ENCODE results near the gene PROSER3.

PROSER3 gene

DNA sequence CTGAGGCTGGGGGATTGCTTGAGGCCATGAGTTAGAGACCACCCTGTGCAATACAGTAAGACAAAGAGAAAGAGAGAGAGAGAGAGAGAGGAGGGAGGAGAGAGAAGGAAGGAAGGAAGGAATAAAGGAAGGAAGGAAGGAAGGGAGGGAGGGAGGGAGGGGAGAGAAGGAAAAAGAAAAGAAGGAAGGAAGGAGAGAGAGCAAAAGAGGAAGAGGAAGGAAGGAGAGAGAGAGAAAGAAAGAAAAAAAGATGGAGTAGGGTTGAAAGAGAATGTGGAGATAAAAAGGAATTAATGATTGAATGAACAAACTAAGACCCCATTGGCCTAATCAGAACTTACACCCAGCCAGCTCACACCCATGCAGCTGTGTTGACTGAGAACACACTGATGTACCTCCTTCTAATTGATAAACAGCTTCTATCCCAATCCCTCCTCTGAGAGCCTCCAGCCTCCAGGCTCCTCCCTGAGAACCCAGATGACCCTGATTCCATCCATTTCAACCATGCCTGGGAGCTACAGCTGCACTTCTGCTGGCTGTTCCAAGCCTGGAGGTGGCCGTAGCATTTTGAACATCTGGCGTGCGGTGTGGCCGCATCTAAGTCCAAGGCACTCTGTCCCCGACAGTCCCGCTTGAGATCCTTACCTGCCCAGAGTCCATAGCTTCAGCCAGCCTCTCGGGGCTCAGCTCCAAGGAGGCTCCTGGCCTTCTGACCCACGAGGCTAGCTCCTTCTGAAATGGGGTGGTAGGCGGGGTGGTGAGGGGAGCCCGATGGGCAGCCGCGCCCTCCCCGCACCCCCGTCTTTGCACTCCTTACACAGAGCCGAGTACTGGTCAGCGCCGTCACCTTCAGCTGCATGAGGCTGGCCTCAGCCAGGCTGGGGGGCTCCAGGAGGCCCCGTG lies 53.6 kb downstream of the PROSER3 start:
- Histone ChIP-seq H3K4me1 (ENCODE audit: control insufficient read depth, insufficient read depth, low read length) (no peaks in the 10 kb centered on the region), H3K27me3 (ENCODE audit: control insufficient read depth, insufficient read depth, low read length) (no peaks in the 10 kb centered on the region), H3K9ac (ENCODE audit: low read length) (no peak overlapping the region), H3K27ac (ENCODE audit: low read depth, low read length) (no peak overlapping the region), H3K4me3 (ENCODE audit: low read length) (no peak overlapping the region), H3K36me3 (ENCODE audit: control insufficient read depth, insufficient read depth, low read length) (no peaks in the 10 kb centered on the region)

DNA sequence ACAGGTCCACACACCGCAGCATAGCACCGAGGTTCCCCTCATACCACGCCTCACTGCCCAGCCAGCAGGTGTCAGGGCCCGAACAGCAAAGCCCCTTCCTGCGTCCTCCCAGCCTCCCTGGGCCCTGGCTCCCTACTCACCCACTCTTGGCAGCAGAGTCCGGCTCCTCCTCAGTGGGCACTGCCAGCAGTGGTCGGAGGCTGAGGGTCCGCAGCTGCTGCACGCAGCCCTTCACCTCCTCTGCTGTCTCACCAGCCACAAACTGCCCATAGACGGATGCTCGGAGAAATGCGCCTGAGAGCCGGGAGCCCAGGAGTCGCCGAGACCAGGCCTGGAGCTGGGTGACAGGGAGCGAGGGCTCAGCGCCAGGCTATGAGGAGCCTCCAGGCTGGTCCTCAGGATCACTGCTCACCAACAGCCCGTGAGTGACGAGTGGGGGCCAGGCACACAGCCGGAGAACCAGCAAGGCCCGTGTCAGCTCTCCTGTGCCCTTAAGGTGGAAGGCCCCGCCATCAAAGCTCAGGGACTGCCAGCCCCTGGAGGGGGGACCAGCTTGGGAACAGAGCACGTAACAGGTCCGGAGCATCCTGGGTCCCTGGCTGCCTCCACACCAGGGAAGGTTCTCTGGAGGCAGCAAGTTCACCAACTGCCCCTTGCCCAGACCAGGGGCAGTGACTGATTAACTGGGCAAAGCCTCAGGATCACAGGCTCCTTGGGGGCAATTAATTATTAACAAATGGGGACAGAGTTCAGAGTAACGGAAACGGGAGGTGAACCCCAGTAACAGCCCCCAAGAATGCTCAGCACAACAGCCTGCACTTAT lies 54.5 kb downstream of the PROSER3 start, which contains the start of gene PRODH2:
Gene PRODH2, minus strand, starts transcription at position 626 of the 823 bp plus-strand sequence. Its CDS starts 40 bp downstream, at position 586.
- Histone ChIP-seq H3K4me1 (ENCODE audit: control insufficient read depth, insufficient read depth, low read length) (no peaks in the 10 kb centered on the region), H3K9ac (ENCODE audit: low read length) (no peak within 1 kb of the TSS), H3K4me3 (ENCODE audit: low read length) (no peak within 1 kb of the TSS), H3K27me3 (ENCODE audit: control insufficient read depth, insufficient read depth, low read length) (no peaks in the 10 kb centered on the region), H3K27ac (ENCODE audit: low read depth, low read length) (no peak within 1 kb of the TSS), H3K36me3 (ENCODE audit: control insufficient read depth, insufficient read depth, low read length) (no peaks in the 10 kb centered on the region)

DNA sequence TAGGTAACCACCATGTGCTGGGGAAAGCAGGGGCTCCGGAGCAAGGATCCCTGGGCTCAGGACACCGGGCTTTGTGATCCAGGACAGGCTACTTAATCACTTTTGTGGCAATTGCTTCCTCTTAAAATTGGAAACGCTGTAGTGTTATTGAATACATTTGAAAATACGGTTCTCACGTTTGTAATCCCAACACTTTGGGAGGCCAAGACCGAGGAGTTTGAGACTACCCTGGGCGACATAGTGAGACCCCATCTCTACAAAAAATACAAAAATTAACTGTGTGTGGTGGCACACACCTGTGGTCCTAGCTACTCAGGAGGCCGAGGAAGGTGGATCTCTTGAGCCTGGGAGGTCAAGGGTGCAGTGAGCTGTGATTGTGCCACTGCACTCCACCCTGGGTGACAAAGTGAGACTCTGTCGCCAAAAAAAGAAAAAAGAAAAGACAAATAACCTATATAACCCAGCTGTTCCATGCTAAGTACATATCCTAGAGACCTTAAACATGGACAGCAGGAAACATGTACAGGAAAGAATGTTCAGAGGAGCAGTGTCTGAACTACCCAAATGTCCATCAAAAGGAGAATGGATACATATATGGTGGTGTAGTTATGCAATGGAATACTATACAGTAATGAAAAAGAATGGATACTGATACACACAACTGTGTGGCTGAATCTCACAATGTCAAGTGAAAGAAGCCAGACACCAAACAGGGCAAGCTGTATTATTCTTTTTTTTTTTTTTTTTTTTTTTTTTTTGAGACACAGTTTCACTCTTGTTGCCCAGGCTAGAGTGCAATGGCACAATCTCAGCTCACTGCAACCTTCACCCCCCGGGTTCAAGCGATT lies 55.3 kb downstream of the PROSER3 start:
- Histone ChIP-seq H3K4me1 (ENCODE audit: control insufficient read depth, insufficient read depth, low read length) (no peaks in the 10 kb centered on the region), H3K36me3 (ENCODE audit: control insufficient read depth, insufficient read depth, low read length) (no peaks in the 10 kb centered on the region), H3K9ac (ENCODE audit: low read length) (no peak overlapping the region), H3K4me3 (ENCODE audit: low read length) (no peak overlapping the region), H3K27ac (ENCODE audit: low read depth, low read length) (no peak overlapping the region), H3K27me3 (ENCODE audit: control insufficient read depth, insufficient read depth, low read length) (no peaks in the 10 kb centered on the region)

DNA sequence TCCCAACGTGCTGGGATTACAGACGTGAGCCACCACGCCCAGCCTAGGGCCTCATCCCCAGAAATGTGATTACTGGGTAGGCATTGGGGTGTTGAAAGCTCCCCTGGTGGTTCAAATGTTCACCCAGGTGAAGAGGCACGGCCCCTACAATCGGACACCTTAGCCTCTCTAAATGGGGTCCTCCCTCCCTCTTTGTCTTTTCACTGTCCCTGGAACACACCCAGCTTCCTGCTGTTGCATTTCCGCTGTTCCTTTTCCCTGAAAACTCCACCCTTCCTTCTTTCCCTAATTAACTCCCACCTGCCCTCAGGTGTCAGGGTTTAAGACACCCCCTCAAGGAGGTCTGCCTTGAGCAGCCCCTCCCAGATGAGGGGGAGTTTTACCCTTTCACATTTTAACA lies 58.3 kb downstream of the PROSER3 start:
- Histone ChIP-seq H3K9ac (ENCODE audit: low read length) (no peak overlapping the region), H3K4me3 (ENCODE audit: low read length) (no peak overlapping the region), H3K4me1 (ENCODE audit: control insufficient read depth, insufficient read depth, low read length) (no peaks in the 10 kb centered on the region), H3K27me3 (ENCODE audit: control insufficient read depth, insufficient read depth, low read length) (no peaks in the 10 kb centered on the region), H3K27ac (ENCODE audit: low read depth, low read length) (no peak overlapping the region), H3K36me3 (ENCODE audit: control insufficient read depth, insufficient read depth, low read length) (no peaks in the 10 kb centered on the region)

DNA sequence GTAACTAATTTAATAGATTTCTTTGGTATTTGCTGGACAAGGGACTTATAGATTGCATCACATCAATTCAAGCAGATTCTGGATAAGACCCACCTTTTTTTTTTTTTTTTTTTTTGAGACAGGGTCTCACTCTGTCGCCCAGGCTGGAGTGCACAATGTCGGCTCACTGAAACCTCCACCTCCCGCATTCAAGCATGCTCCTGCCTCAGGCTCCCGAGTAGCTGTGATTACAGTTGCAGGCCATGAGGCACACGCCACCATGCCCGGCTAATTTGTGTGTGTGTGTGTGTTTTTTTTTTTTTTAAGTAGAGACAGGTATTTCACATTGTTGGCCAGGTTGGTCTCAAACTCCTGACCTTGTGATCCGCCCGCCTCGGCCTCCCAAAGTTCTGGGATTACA lies 58.9 kb downstream of the PROSER3 start:
- H3K4me1 ChIP-seq (ENCODE audit: control insufficient read depth, insufficient read depth, low read length): no peaks in the 10 kb centered on the region
- no peak overlapping the region for H3K27ac ChIP-seq (ENCODE audit: low read depth, low read length)
- H3K4me3 ChIP-seq (ENCODE audit: low read length): no peak overlapping the region
- H3K36me3 ChIP-seq (ENCODE audit: control insufficient read depth, insufficient read depth, low read length): no peaks in the 10 kb centered on the region
- H3K9ac ChIP-seq (ENCODE audit: low read length): no peak overlapping the region
- H3K27me3 ChIP-seq (ENCODE audit: control insufficient read depth, insufficient read depth, low read length): no peaks in the 10 kb centered on the region

DNA sequence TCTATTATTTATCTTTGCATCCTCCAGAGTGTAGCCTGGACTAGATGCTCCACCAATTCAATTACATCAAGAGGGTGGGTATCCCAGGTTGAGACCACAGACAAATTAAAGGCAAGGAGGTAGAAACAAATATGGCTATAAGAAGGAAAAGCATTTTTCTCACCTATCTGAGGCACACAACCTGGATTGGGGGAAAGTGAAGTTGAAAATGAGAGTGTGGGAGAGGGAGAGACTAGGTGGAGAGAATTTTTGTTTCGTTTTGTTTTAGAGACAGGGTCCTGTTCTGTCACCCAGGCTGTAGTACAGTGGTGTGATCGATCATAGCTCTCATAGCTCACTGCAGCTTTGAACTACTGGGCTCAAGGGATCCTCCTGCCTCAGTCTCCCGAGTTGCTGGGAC lies 60.5 kb downstream of the PROSER3 start:
- no peak overlapping the region for H3K27ac ChIP-seq (ENCODE audit: low read depth, low read length)
- no peaks in the 10 kb centered on the region for H3K36me3 ChIP-seq (ENCODE audit: control insufficient read depth, insufficient read depth, low read length)
- no peaks in the 10 kb centered on the region for H3K27me3 ChIP-seq (ENCODE audit: control insufficient read depth, insufficient read depth, low read length)
- no peak overlapping the region for H3K9ac ChIP-seq (ENCODE audit: low read length)
- no peaks in the 10 kb centered on the region for H3K4me1 ChIP-seq (ENCODE audit: control insufficient read depth, insufficient read depth, low read length)
- H3K4me3 ChIP-seq (ENCODE audit: low read length): no peak overlapping the region

All from rectal smooth muscle tissue (tissue), 1 donor.